Retinal pigment epithelial cell (primary cell): ENCODE results near the gene ACVR1.
"Not testable (repeated sequence)": the region's sequence is repeated elsewhere in the genome, so short reads cannot be mapped to it uniquely, and the experiment has no call there.

Experiments used
- DNase-seq: peaks from one replicate; pipeline ENCODE4 v3.0.0-alpha.2; 2010; ENCODE audit warnings: low read depth
- H3K4me3 ChIP-seq: 2 replicates; pipeline ENCODE4 v1.5.1; 2011; ENCODE audit warnings: mild to moderate bottlenecking, low read length, control low read depth, moderate library complexity
- TF ChIP-seq, protein P1 (sequence below): conservative IDR thresholded peaks from 2 replicates; pipeline ENCODE4 v1.5.1; 2011; ENCODE audit warnings: low read depth, low read length, control low read depth, inconsistent platforms

ACVR1 gene

GRCh38 chr2:157732596-157732995, 143.5 kb downstream of the ACVR1 start:
- DNase-seq, result no peak
- no peak overlapping the region for H3K4me3 ChIP-seq
- TF ChIP-seq, protein P1, sequence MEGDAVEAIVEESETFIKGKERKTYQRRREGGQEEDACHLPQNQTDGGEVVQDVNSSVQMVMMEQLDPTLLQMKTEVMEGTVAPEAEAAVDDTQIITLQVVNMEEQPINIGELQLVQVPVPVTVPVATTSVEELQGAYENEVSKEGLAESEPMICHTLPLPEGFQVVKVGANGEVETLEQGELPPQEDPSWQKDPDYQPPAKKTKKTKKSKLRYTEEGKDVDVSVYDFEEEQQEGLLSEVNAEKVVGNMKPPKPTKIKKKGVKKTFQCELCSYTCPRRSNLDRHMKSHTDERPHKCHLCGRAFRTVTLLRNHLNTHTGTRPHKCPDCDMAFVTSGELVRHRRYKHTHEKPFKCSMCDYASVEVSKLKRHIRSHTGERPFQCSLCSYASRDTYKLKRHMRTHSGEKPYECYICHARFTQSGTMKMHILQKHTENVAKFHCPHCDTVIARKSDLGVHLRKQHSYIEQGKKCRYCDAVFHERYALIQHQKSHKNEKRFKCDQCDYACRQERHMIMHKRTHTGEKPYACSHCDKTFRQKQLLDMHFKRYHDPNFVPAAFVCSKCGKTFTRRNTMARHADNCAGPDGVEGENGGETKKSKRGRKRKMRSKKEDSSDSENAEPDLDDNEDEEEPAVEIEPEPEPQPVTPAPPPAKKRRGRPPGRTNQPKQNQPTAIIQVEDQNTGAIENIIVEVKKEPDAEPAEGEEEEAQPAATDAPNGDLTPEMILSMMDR, result no peak

DNA sequence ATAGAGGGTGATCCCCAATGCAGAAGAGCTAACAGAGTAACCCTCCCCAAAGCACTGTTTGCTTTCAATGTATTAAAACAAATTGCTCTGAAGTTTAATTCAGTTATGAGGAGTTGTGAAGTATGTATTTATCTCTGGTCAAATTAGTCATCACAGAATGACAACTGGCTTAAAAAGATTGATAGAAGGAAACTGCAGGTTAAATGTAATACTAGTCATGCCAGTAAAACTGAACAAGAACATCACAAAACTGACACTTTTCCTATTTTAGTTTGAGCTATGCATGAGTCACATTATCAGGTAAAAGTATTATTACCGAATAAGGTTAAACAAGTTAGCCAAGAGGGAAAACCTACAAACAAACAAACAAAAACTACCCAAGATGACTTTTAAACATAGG, 148.4 kb downstream of the ACVR1 start:
- no peak overlapping the region for H3K4me3 ChIP-seq
- no peak for DNase-seq
- TF ChIP-seq, protein P1, result no peak

DNA sequence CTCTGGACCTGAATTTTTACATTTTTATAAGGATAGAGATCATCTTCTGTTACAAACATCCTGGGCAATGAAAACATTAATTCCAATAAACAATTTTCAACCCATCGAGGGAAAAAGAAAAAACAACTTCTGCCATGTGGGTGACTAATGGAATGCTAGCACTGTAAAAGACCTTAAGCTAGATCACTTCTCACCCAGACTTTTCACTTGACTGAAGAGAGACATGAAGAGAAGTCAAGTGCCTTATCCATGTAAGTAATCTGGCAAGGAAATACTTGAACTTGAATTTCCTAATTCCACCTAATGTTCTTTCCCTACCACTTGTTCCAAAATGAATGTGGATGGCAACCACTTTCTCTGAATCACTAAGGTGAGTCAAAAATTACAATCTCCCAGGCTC, 149.2 kb downstream of the ACVR1 start:
- no peak overlapping the region for H3K4me3 ChIP-seq
- TF ChIP-seq, protein P1, result no peak
- no peak for DNase-seq

- TF ChIP-seq, protein P1, result no peak
- DNase-seq, result no peak
- H3K4me3 ChIP-seq, result no peak overlapping the region
Observed at GRCh38 chr2:157725846-157726245, 150.3 kb downstream of the ACVR1 start.

- no peak overlapping the region for H3K4me3 ChIP-seq
- TF ChIP-seq, protein P1, result no peak
- DNase-seq, result no peak
Observed at GRCh38 chr2:157722580-157723234, 153.4 kb downstream of the ACVR1 start.

DNA sequence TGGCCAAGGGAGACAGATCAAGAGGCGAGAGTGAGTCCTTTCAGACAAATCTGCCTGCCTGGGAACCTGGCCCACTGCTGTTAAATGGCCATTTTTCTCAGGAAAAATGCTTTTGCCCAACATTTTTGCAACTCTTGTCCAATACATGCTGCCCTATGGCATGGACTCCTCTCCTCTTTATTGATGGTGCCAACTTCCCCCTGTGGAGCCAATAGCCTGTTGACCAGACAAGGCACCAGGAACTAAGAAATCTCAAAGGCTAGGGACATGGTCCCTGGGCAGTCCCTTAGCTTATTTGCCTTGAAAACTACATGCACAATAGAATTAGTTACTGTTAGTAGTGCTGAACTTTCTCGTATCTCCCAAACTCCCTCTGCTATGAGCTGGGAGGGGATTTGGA, 155.6 kb downstream of the ACVR1 start:
- TF ChIP-seq, protein P1, result no peak
- no peak overlapping the region for H3K4me3 ChIP-seq
- no peak for DNase-seq

- DNase-seq, H3K4me3 ChIP-seq: not testable (repeated sequence)
Observed at GRCh38 chr2:157704653-157705052, 171.5 kb downstream of the ACVR1 start.

- not testable (repeated sequence) for DNase-seq, H3K4me3 ChIP-seq
Observed at GRCh38 chr2:157704148-157704547, 172.0 kb downstream of the ACVR1 start.
